PFSK-1 (cell line): Measurements from ENCODE around the gene STT3A.

Experiments
- FOXP2 ChIP-seq: optimal IDR thresholded peaks from 2 replicates; pipeline ENCODE3; 2011; ENCODE audit warnings: borderline replicate concordance, control low read depth, inconsistent platforms; ENCODE audit not compliant: insufficient read depth; ENCODE audit errors: extremely low read length, extremely low read depth
- POLR2AphosphoS5 ChIP-seq: IDR thresholded peaks from 2 replicates; pipeline ENCODE4 v1.6.1; 2012; ENCODE audit warnings: low read depth, mild to moderate bottlenecking, control low read depth, low read length, moderate library complexity
- SIN3A ChIP-seq: IDR thresholded peaks from 2 replicates; pipeline ENCODE4 v1.6.1; 2012; ENCODE audit warnings: mild to moderate bottlenecking, low read length, moderate library complexity, borderline replicate concordance; ENCODE audit not compliant: insufficient read depth
- TAF1 ChIP-seq: IDR thresholded peaks from 2 replicates; pipeline ENCODE4 v1.6.1; 2012; ENCODE audit warnings: low read length, control low read depth, borderline replicate concordance; ENCODE audit not compliant: insufficient read depth
- TF ChIP-seq, protein P1 (sequence below), 2 experiments: IDR thresholded peaks; 2 replicates each; pipeline versions ENCODE4 v1.6.1 to v1.8.0; 2011 to 2012; ENCODE audit warnings: low read depth in 2 of 2, low read length in 2 of 2, control low read depth in 1 of 2, inconsistent platforms in 1 of 2, mild to moderate bottlenecking in 1 of 2, moderate library complexity in 1 of 2; ENCODE audit not compliant: insufficient read depth in 1 of 2

The STT3A gene

DNA sequence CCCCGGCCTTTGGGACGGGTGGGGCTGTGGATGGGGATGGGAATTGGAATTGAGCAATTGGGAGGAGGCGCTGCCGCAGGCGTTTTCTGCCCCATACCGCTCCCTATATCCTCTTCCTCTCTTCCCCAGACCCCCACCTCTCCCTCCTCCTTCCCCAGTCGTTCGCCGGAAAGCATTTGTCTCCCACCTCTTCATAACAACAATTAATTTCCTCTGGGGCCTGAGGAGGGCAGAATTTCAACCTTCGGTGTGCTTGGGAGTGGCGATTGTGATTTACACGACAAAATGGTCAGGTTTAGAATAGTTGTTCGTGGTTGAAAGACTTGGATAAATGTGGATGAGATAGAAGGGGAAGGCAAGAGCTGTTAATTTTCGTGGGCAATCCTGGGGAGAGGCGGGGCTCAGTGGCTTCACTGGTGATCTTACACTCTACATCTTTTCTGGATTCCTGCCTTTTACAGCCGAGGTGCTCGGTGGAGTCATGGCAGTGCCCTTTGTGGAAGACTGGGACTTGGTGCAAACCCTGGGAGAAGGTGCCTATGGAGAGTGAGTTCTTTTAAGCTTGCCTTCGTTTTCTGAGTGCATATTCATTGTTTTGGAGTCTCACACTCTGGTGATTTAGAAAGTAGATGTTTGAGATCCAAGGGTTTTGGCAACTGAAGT lies 33.8 kb downstream of the STT3A start:
- TF ChIP-seq FOXP2 (peak; percentile 10), SIN3A (peak; percentile 65; the same call in 1 of the 2 replicates), TAF1 (no peak)
- TF ChIP-seq, protein P1, sequence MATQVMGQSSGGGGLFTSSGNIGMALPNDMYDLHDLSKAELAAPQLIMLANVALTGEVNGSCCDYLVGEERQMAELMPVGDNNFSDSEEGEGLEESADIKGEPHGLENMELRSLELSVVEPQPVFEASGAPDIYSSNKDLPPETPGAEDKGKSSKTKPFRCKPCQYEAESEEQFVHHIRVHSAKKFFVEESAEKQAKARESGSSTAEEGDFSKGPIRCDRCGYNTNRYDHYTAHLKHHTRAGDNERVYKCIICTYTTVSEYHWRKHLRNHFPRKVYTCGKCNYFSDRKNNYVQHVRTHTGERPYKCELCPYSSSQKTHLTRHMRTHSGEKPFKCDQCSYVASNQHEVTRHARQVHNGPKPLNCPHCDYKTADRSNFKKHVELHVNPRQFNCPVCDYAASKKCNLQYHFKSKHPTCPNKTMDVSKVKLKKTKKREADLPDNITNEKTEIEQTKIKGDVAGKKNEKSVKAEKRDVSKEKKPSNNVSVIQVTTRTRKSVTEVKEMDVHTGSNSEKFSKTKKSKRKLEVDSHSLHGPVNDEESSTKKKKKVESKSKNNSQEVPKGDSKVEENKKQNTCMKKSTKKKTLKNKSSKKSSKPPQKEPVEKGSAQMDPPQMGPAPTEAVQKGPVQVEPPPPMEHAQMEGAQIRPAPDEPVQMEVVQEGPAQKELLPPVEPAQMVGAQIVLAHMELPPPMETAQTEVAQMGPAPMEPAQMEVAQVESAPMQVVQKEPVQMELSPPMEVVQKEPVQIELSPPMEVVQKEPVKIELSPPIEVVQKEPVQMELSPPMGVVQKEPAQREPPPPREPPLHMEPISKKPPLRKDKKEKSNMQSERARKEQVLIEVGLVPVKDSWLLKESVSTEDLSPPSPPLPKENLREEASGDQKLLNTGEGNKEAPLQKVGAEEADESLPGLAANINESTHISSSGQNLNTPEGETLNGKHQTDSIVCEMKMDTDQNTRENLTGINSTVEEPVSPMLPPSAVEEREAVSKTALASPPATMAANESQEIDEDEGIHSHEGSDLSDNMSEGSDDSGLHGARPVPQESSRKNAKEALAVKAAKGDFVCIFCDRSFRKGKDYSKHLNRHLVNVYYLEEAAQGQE (IDR thresholded peaks at IDR 0.05; ENCODE audit: insufficient read depth in 1 of 2, low read depth in 2 of 2, low read length in 2 of 2) = no peak

DNA sequence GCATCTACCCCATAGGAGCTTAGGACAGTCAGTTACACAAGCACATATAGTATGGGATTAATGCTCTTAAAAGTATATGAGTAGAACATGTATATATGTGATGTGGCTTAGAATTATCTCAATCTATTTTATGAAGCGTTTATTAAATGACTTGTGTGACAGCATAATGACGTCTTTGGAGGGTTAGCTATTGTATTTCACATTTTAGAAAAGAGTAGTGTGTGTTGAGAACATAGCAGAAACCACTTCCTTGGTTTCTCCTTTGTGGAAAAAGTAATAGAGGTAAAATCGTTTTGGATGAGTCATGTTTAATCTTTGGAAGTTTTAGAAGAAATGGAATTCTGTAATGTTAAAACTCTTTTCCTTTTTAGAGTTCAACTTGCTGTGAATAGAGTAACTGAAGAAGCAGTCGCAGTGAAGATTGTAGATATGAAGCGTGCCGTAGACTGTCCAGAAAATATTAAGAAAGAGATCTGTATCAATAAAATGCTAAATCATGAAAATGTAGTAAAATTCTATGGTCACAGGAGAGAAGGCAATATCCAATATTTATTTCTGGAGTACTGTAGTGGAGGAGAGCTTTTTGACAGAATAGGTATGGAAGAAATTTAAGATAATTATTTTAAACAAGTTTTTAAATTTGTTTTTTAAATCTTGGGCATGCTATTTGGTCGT lies 34.7 kb downstream of the STT3A start:
- TF ChIP-seq FOXP2 = no peak
- TF ChIP-seq TAF1 = no peak
- TF ChIP-seq, protein P1 (IDR thresholded peaks at IDR 0.05; ENCODE audit: insufficient read depth in 1 of 2, low read depth in 2 of 2, low read length in 2 of 2) = no peak
- TF ChIP-seq POLR2AphosphoS5 = no peak
- no peak for TF ChIP-seq SIN3A

DNA sequence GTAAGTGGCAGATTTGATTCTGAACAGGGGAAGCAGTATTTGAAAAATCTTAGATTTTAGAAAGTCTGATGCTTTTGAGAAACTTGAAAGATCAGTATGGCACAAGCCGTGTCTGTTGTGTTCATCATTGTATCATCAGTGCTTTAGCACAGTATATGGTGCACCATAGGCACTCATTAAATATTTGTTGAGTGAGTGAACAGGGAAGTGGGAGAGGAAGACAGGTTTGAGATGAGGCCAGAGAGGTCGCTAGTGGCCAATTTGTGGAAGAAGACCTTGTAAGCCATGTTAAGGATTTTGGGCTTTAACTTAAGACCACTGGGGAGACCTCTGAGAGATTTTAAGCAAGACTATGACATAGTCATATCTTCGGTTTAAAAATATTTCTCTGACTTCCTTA lies 45.2 kb downstream of the STT3A start:
- TF ChIP-seq TAF1 = no peak
- TF ChIP-seq SIN3A = no peak
- TF ChIP-seq POLR2AphosphoS5 = no peak
- TF ChIP-seq FOXP2 = no peak
- TF ChIP-seq, protein P1 (IDR thresholded peaks at IDR 0.05; ENCODE audit: insufficient read depth in 1 of 2, low read depth in 2 of 2, low read length in 2 of 2) = no peak

DNA sequence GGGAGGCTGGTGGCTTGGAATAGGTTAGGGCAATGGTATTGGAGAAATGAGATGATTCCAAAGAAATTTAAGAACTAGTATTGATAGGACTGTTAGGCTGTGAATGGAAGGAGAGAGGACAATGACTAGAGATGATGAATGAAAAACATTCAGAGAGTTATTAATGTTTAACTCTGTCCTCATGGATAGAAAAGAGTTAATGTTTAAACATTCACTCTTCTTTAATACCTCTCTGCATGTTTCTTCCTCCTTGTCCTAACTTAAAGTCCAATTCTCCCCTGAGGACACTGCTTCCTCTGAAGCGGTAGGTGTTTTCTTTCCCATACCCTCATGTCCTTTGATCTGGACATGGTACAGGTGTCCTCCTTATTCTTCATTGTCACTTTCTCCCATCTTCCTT lies 45.7 kb downstream of the STT3A start:
- TF ChIP-seq, protein P1 (IDR thresholded peaks at IDR 0.05; ENCODE audit: insufficient read depth in 1 of 2, low read depth in 2 of 2, low read length in 2 of 2) = no peak
- no peak for TF ChIP-seq TAF1
- no peak for TF ChIP-seq FOXP2
- no peak for TF ChIP-seq SIN3A
- TF ChIP-seq POLR2AphosphoS5 = no peak

DNA sequence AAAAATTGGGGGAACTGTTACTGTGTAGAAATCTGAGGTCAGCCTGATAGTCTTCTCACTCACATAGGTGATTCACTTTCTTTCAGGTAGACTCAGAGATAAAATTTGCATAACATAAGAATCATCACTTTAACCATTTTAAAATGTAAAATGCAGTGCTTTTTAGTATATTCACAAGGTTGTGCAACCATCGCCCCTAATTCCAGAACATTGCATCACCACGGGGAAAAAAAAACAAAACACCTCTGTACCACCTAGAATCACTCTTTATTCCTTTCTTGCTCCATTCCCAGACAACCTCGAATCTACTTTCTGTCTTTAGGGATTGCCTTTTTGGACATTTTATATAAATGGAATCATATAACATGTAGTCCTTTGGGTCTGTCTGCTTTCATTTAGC lies 53.2 kb downstream of the STT3A start:
- TF ChIP-seq POLR2AphosphoS5 (no peak), FOXP2 (no peak)
